ENCODE data around the gene KSR1.

The KSR1 gene

GRCh38 chr17:27550974-27551505 lies 94.8 kb downstream of the KSR1 start:
- DNase-seq (ENCODE audit: low read depth in 2 of 2): no peak

GRCh38 chr17:27551701-27552248 lies 95.5 kb downstream of the KSR1 start:
- no peak for DNase-seq (ENCODE audit: low read depth in 2 of 2)

- DNase-seq (ENCODE audit: low read depth in 2 of 2): no peak
Measured at GRCh38 chr17:27552276-27552732, 96.1 kb downstream of the KSR1 start.

GRCh38 chr17:27553019-27553511 lies 96.8 kb downstream of the KSR1 start:
- DNase-seq (ENCODE audit: low read depth in 2 of 2): no peak

- no peak for DNase-seq (ENCODE audit: low read depth in 2 of 2)
Measured at GRCh38 chr17:27554152-27554551, 97.9 kb downstream of the KSR1 start.

- DNase-seq (ENCODE audit: low read depth in 2 of 2): no peak
Measured at GRCh38 chr17:27554911-27555310, 98.7 kb downstream of the KSR1 start.

GRCh38 chr17:27555339-27555738 lies 99.1 kb downstream of the KSR1 start:
- DNase-seq (ENCODE audit: low read depth in 2 of 2): no peak

GRCh38 chr17:27558341-27558740 lies 102.1 kb downstream of the KSR1 start:
- DNase-seq (ENCODE audit: low read depth in 2 of 2): no peak

- no peak for DNase-seq (ENCODE audit: low read depth in 2 of 2)
Measured at GRCh38 chr17:27558842-27559505, 102.7 kb downstream of the KSR1 start.

- DNase-seq (ENCODE audit: low read depth in 2 of 2): no peak
Measured at GRCh38 chr17:27559506-27560481, 103.5 kb downstream of the KSR1 start.

- DNase-seq (ENCODE audit: low read depth in 2 of 2): no peak
Measured at GRCh38 chr17:27560668-27561067, 104.4 kb downstream of the KSR1 start.

GRCh38 chr17:27562777-27563455 lies 106.7 kb downstream of the KSR1 start:
- DNase-seq (ENCODE audit: low read depth in 2 of 2): no peak

GRCh38 chr17:27563532-27563931 lies 107.3 kb downstream of the KSR1 start:
- no peak for DNase-seq (ENCODE audit: low read depth in 2 of 2)

GRCh38 chr17:27564463-27564862 lies 108.2 kb downstream of the KSR1 start:
- no peak for DNase-seq (ENCODE audit: low read depth in 2 of 2)

- peak; percentile 47 to 71 for DNase-seq (ENCODE audit: low read depth in 2 of 2)
Measured at GRCh38 chr17:27565874-27566670, 109.8 kb downstream of the KSR1 start.

GRCh38 chr17:27566671-27567562 lies 110.7 kb downstream of the KSR1 start:
- DNase-seq (ENCODE audit: low read depth in 2 of 2): no peak

- DNase-seq (ENCODE audit: low read depth in 2 of 2): no peak
Measured at GRCh38 chr17:27567563-27567859, 111.3 kb downstream of the KSR1 start.

GRCh38 chr17:27568216-27568615 lies 112.0 kb downstream of the KSR1 start:
- no peak for DNase-seq (ENCODE audit: low read depth in 2 of 2)

- DNase-seq (ENCODE audit: low read depth in 2 of 2): no peak
Measured at GRCh38 chr17:27568811-27569210, 112.6 kb downstream of the KSR1 start.

GRCh38 chr17:27569257-27569722 lies 113.0 kb downstream of the KSR1 start:
- peak; percentile 70 to 71 for DNase-seq (ENCODE audit: low read depth in 2 of 2)

All from stimulated activated CD8-positive, alpha-beta memory T cell treated with anti-CD3 and anti-CD28 coated beads, Interleukin-15, amount 100 ng/mL, for 48 hours (primary cell).